SK-N-MC (cell line): ENCODE data around the gene SUCLG2.

Source experiments
- EZH2 ChIP-seq: fragments of 200-600 bp; sonication (generic); IDR thresholded peaks from one replicate; pipeline ENCODE4 v1.6.1; 2017; ENCODE audit warnings: antibody characterized with exemption
- POLR2AphosphoS5 ChIP-seq: IDR thresholded peaks from 2 replicates; pipeline ENCODE4 v1.6.1; 2012; ENCODE audit warnings: mild to moderate bottlenecking, low read depth, low read length, borderline replicate concordance

GRCh38 chr3:67587811-67588210, 66.6 kb downstream of the SUCLG2 start:
- TF ChIP-seq EZH2 (no peak), POLR2AphosphoS5 (no peak)
